Measurements from ENCODE around the gene MCC. TPM values are rescaled to one million over a fixed set of nuclear protein-coding genes. Genes with fewer than 3 reads are reported as not detected.
"Not testable (repeated sequence)": the region's sequence is repeated elsewhere in the genome, so short reads cannot be mapped to it uniquely, and the experiment has no call there.

The MCC gene
- total and polyA plus RNA-seq, 12 donors: 1.8 to 12.6 (median 8.9) TPM

DNA sequence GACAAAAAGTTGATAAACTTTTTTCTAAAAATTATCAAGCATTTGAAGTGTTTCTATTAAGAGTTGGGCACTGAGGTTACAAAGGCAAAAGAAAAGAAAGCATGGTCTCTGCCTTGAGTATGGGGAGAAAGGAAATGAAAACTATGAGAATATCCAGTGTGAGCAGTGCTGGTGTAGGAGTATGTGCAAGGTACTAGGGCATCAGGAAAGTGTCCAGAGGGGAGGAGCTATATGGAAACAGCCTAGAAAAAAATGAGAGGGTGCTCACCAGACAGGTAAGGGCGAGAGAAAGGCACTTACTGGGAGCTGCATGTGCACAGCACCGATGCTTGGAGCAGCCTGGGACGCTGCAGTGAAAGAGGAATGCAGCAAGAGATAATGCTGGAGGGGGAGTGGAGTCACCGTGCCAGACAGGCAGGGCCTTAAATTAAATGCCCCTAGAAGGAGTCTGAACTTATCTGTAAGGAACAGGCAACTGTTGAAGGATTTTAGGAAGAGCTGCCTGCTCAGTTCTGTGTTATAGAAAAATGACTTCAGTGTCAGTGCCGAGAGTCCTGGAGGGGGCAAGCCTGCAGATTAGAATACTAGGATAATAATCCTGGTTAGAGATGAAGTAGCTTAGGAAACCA lies 14.0 kb downstream of the MCC start:
- DNase-seq: no peak
- intact Hi-C loops (cut with DNase I): no loop called here
- Histone ChIP-seq H3K27me3 (no peaks in the 10 kb centered on the region), H3K4me1 (replicated peaks in 1 of 2) (no peaks in the 10 kb centered on the region), H3K27ac (no peak overlapping the region), H3K4me3 (no peak overlapping the region), H3K9me3 (replicated peaks in 1 of 3) (no peaks in the 10 kb centered on the region), H3K36me3 (replicated peaks in 1 of 2) (no peaks in the 10 kb centered on the region)
- TF ChIP-seq, protein P1, sequence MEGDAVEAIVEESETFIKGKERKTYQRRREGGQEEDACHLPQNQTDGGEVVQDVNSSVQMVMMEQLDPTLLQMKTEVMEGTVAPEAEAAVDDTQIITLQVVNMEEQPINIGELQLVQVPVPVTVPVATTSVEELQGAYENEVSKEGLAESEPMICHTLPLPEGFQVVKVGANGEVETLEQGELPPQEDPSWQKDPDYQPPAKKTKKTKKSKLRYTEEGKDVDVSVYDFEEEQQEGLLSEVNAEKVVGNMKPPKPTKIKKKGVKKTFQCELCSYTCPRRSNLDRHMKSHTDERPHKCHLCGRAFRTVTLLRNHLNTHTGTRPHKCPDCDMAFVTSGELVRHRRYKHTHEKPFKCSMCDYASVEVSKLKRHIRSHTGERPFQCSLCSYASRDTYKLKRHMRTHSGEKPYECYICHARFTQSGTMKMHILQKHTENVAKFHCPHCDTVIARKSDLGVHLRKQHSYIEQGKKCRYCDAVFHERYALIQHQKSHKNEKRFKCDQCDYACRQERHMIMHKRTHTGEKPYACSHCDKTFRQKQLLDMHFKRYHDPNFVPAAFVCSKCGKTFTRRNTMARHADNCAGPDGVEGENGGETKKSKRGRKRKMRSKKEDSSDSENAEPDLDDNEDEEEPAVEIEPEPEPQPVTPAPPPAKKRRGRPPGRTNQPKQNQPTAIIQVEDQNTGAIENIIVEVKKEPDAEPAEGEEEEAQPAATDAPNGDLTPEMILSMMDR (IDR thresholded peaks at IDR 0.05): no peak
- TF ChIP-seq POLR2A (IDR thresholded peaks at IDR 0.05): no peak
- WGBS, 4 donors: 50 to 59% (median 56%) methylated on average over 5 of the region's 5 CpGs

DNA sequence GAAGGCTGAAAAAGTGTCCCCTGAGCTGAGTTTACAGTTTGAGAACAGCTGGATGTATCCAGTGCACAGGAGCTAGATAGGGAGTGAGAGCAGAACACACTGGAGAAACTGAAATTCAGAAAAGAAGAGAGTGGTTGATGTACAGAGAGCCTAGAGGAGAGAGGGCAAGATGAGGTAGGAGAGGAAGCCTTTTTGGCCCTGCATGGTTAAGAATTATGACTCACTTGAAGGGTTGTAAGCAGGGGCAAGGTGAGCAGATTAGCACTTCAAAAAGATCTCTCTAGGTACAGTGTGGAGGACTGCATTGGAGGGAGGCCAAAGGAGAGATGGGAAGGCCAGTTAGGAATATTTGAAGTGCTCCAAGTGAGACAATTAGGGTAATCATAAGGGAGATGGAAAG lies 25.2 kb downstream of the MCC start:
- no peaks in the 10 kb centered on the region for H3K27me3 ChIP-seq
- no peak for DNase-seq
- TF ChIP-seq, protein P1 (IDR thresholded peaks at IDR 0.05): no peak
- no peak for TF ChIP-seq POLR2A (IDR thresholded peaks at IDR 0.05)
- H3K4me1 ChIP-seq (replicated peaks in 1 of 2): no peaks in the 10 kb centered on the region
- H3K9me3 ChIP-seq (replicated peaks in 1 of 3): no peaks in the 10 kb centered on the region
- no peak overlapping the region for H3K4me3 ChIP-seq
- H3K36me3 ChIP-seq (replicated peaks in 1 of 2): no peaks in the 10 kb centered on the region
- intact Hi-C loops (cut with DNase I): no loop called here
- H3K27ac ChIP-seq: no peak overlapping the region

DNA sequence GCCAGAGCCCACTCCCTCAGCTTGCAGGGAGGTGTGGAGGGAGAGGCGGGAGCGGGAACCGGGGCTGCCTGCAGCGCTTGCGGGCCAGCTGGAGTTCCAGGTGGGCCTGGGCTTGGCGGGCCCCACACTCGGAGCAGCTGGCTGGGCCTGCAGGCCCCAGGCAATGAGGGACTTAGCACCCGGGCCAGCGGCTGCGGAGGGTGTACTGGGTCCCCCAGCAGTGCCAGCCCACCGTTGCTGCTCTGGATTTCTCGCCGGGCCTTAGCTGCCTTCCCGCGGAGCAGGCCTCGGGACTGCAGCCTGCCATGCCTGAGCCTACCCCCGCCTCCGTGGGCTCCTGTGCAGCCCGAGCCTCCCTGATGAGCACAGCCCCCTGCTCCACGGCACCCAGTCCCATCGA lies 31.1 kb downstream of the MCC start:
- H3K9me3 ChIP-seq (replicated peaks in 1 of 3); H3K27me3 ChIP-seq; H3K4me1 ChIP-seq (replicated peaks in 1 of 2); DNase-seq; H3K4me3 ChIP-seq; H3K27ac ChIP-seq; H3K36me3 ChIP-seq (replicated peaks in 1 of 2); intact Hi-C loops (cut with DNase I): not testable (repeated sequence)
- 92 to 93% (median 93%) methylated on average over 8 to 21 of the region's 21 CpGs; no CpG with 5 or more reads in 1 of the 4 donors for WGBS, 4 donors

DNA sequence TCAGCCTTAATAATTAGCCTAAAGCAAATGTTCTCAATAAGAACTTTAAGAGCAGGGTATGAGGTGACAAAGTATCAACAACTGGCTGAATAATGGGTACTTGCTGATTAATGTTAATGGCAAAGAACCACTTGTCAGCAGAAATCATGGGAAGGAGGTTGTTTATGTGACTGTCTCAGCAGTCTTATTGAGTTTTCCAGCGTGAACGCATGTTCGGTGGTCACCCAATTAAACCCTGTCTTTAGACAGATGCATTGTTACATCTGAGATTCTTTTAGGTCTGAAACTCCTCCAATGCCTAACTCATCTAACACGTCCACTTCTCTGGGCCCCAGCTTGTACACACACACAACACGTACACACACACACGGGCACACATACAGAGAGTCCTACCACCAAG lies 35.3 kb downstream of the MCC start:
- WGBS, 4 donors: 91 to 96% (median 94%) methylated on average over 6 of the region's 6 CpGs
- Histone ChIP-seq H3K27ac (no peak overlapping the region), H3K9me3 (replicated peaks in 1 of 3) (no peaks in the 10 kb centered on the region), H3K4me1 (replicated peaks in 1 of 2) (no peaks in the 10 kb centered on the region), H3K27me3 (no peaks in the 10 kb centered on the region), H3K4me3 (no peak overlapping the region), H3K36me3 (replicated peaks in 1 of 2) (no peaks in the 10 kb centered on the region)
- no peak for DNase-seq
- intact Hi-C loops (cut with DNase I): no loop called here
- TF ChIP-seq POLR2A (IDR thresholded peaks at IDR 0.05): no peak
- TF ChIP-seq, protein P1 (IDR thresholded peaks at IDR 0.05): no peak

DNA sequence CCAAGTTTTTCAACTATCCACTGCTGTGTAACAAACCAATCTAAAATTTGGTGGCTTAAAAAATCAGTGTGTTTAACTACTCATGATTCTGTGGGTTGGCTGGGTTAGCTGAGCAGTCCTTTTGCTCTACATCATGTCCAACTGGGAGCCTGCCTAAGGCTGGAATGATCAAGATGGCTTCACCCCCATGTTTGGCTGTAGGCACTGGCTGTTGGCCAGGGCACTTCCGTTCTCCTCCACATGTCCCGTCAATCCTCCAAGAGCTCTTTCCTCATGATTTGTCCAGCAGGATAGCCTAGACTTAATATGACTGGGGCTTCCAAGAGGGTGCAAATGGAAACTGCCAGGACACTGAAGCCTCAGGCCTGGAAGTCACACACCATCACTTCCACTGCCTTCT lies 36.5 kb downstream of the MCC start:
- Histone ChIP-seq H3K4me1 (replicated peaks in 1 of 2) (no peaks in the 10 kb centered on the region), H3K27me3 (no peaks in the 10 kb centered on the region), H3K9me3 (replicated peaks in 1 of 3) (no peaks in the 10 kb centered on the region), H3K27ac (no peak overlapping the region), H3K4me3 (no peak overlapping the region), H3K36me3 (replicated peaks in 1 of 2) (no peaks in the 10 kb centered on the region)
- WGBS, 4 donors: 82 to 92% (median 88%) methylated on average over 2 of the region's 2 CpGs
- DNase-seq: no peak
- TF ChIP-seq, protein P1 (IDR thresholded peaks at IDR 0.05): no peak
- no peak for TF ChIP-seq POLR2A (IDR thresholded peaks at IDR 0.05)
- intact Hi-C loops (cut with DNase I): no loop called here
